ENCODE results near the gene KCNH1.

Gene KCNH1

GRCh38 chr1:211114446-211114845 lies 19.5 kb downstream of the KCNH1 start:
- H3K36me3 ChIP-seq (ENCODE audit: insufficient read depth), result no peaks in the 10 kb centered on the region
- no peak overlapping the region for H3K4me2 ChIP-seq
- no peak overlapping the region for H2AFZ ChIP-seq (ENCODE audit: low read depth)
- no peaks in the 10 kb centered on the region for H3K4me1 ChIP-seq (ENCODE audit: low read depth, poor library complexity, severe bottlenecking)
- H3K27ac ChIP-seq, result no peak overlapping the region
- H3K4me3 ChIP-seq (IDR thresholded peaks at IDR 0.05; ENCODE audit: insufficient read depth, low read depth, low read length), result no peak overlapping the region
- H3K9ac ChIP-seq, result no peak overlapping the region
- no peaks in the 10 kb centered on the region for H3K27me3 ChIP-seq (ENCODE audit: insufficient read depth, low read depth)
- TF ChIP-seq, protein P1, sequence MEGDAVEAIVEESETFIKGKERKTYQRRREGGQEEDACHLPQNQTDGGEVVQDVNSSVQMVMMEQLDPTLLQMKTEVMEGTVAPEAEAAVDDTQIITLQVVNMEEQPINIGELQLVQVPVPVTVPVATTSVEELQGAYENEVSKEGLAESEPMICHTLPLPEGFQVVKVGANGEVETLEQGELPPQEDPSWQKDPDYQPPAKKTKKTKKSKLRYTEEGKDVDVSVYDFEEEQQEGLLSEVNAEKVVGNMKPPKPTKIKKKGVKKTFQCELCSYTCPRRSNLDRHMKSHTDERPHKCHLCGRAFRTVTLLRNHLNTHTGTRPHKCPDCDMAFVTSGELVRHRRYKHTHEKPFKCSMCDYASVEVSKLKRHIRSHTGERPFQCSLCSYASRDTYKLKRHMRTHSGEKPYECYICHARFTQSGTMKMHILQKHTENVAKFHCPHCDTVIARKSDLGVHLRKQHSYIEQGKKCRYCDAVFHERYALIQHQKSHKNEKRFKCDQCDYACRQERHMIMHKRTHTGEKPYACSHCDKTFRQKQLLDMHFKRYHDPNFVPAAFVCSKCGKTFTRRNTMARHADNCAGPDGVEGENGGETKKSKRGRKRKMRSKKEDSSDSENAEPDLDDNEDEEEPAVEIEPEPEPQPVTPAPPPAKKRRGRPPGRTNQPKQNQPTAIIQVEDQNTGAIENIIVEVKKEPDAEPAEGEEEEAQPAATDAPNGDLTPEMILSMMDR (conservative IDR thresholded peaks at IDR 0.05; ENCODE audit: low read depth, low read length), result no peak
- no peaks in the 10 kb centered on the region for H3K79me2 ChIP-seq (ENCODE audit: insufficient read depth, low read depth)
- no peaks in the 10 kb centered on the region for H4K20me1 ChIP-seq (ENCODE audit: insufficient read depth)

- Histone ChIP-seq H3K4me2 (no peak overlapping the region), H3K79me2 (ENCODE audit: insufficient read depth, low read depth) (no peaks in the 10 kb centered on the region), H3K4me3 (IDR thresholded peaks at IDR 0.05; ENCODE audit: insufficient read depth, low read depth, low read length) (no peak overlapping the region), H3K9ac (no peak overlapping the region), H3K27ac (no peak overlapping the region), H3K4me1 (ENCODE audit: low read depth, poor library complexity, severe bottlenecking) (no peaks in the 10 kb centered on the region), H4K20me1 (ENCODE audit: insufficient read depth) (no peaks in the 10 kb centered on the region), H3K36me3 (ENCODE audit: insufficient read depth) (no peaks in the 10 kb centered on the region), H3K27me3 (ENCODE audit: insufficient read depth, low read depth) (no peaks in the 10 kb centered on the region), H2AFZ (ENCODE audit: low read depth) (no peak overlapping the region)
- TF ChIP-seq, protein P1 (conservative IDR thresholded peaks at IDR 0.05; ENCODE audit: low read depth, low read length), result no peak
Observed at GRCh38 chr1:211113566-211113965, 20.4 kb downstream of the KCNH1 start.

DNA sequence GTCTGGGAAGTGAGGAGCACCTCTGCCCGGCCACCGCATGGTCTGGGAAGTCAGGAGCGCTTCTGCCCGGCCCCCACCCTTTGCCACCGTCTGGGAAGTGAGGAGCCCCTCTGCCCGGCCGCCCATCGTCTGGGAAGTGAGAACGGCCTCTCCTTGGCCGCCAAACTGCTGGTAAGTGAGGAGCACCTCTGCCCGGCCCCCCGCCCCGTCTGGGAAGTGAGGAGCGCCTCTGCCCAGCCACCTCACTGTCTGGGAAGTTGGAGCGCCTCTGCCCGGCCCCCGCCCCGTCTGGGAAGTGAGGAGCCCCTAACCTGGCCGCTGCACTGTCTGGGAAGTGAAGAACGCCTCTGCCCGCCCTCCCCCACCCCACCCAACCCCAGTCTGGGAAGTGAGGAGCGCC lies 22.6 kb downstream of the KCNH1 start:
- H3K27me3 ChIP-seq (ENCODE audit: insufficient read depth, low read depth), result no peaks in the 10 kb centered on the region
- no peak overlapping the region for H3K4me2 ChIP-seq
- no peak overlapping the region for H2AFZ ChIP-seq (ENCODE audit: low read depth)
- no peak overlapping the region for H3K27ac ChIP-seq
- no peaks in the 10 kb centered on the region for H4K20me1 ChIP-seq (ENCODE audit: insufficient read depth)
- TF ChIP-seq, protein P1 (conservative IDR thresholded peaks at IDR 0.05; ENCODE audit: low read depth, low read length), result no peak
- no peak overlapping the region for H3K4me3 ChIP-seq (IDR thresholded peaks at IDR 0.05; ENCODE audit: insufficient read depth, low read depth, low read length)
- no peaks in the 10 kb centered on the region for H3K79me2 ChIP-seq (ENCODE audit: insufficient read depth, low read depth)
- no peaks in the 10 kb centered on the region for H3K4me1 ChIP-seq (ENCODE audit: low read depth, poor library complexity, severe bottlenecking)
- H3K9ac ChIP-seq, result no peak overlapping the region
- H3K36me3 ChIP-seq (ENCODE audit: insufficient read depth), result no peaks in the 10 kb centered on the region

- no peaks in the 10 kb centered on the region for H3K4me1 ChIP-seq (ENCODE audit: low read depth, poor library complexity, severe bottlenecking)
- H2AFZ ChIP-seq (ENCODE audit: low read depth), result no peak overlapping the region
- TF ChIP-seq, protein P1 (conservative IDR thresholded peaks at IDR 0.05; ENCODE audit: low read depth, low read length), result no peak
- H3K4me3 ChIP-seq (IDR thresholded peaks at IDR 0.05; ENCODE audit: insufficient read depth, low read depth, low read length), result no peak overlapping the region
- no peak overlapping the region for H3K9ac ChIP-seq
- H3K79me2 ChIP-seq (ENCODE audit: insufficient read depth, low read depth), result no peaks in the 10 kb centered on the region
- no peaks in the 10 kb centered on the region for H3K36me3 ChIP-seq (ENCODE audit: insufficient read depth)
- no peak overlapping the region for H3K27ac ChIP-seq
- no peak overlapping the region for H3K4me2 ChIP-seq
- H4K20me1 ChIP-seq (ENCODE audit: insufficient read depth), result no peaks in the 10 kb centered on the region
- no peaks in the 10 kb centered on the region for H3K27me3 ChIP-seq (ENCODE audit: insufficient read depth, low read depth)
Observed at GRCh38 chr1:211101481-211101880, 32.5 kb downstream of the KCNH1 start.
